HG03025 (cell line): ENCODE data around the gene SRSF3.
"Not testable (repeated sequence)": the region's sequence is repeated elsewhere in the genome, so short reads cannot be mapped to it uniquely, and the experiment has no call there.

Source experiments
- ATAC-seq: cut with Tn5 transposase; IDR thresholded peaks from one replicate; pipeline ENCODE4 v1.9.1; 2021; ENCODE audit warnings: mild to moderate bottlenecking, moderate library complexity; ENCODE audit not compliant: unreplicated experiment, low FRiP score

The SRSF3 gene

GRCh38 chr6:36603222-36604089, 9.3 kb downstream of the SRSF3 start:
- ATAC-seq = no peak

DNA sequence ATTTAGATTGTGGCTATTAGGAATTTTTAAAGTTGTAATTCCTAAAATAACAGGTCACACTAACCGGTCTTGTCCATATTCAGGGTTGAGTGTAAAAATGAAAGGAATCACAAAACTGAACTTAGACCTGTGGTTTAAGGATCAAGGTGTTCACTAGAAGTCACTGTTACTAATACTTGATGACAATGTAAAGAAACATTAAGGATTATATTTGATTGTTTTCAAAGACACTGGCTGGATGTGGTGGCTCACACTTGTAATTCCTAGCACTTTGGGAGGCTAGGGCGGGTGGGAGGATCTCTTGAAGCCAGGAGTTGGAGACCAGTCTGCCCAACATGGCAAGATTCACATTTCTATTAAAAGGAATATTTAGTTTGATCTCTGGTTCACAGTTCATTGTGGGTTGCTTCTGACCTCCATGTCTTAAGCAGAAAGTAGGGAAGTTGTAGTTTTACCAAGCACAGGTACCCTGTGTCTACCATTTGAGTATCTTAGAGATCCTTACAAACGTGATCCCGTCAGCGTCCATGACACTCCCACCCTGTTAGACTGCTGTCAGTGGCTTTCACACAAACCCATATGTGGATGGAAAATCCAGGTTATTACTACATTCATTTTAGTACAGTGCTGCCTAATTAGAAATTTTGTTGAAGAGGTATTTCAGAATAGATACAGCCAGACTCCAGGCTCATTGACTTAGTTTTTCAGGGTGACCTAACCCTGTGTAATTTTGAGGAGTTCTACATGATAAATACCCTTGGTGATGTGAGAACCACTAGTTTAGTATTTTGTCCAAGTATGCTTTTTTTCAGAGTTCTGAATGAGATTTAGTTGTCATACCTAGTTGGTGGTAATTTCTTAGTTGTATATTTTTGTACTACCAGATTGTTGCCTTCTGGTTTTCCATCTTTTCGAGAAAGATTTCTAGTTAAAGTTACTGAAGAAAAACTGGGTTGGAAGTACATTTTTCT, 10.2 kb downstream of the SRSF3 start:
- no peak for ATAC-seq

- ATAC-seq = no peak
These were observed 11.0 kb downstream of the SRSF3 start for GRCh38 chr6:36605143-36605542.

GRCh38 chr6:36605560-36606391, 11.6 kb downstream of the SRSF3 start:
- no peak for ATAC-seq

GRCh38 chr6:36607305-36607682, 13.1 kb downstream of the SRSF3 start:
- ATAC-seq = not testable (repeated sequence)

DNA sequence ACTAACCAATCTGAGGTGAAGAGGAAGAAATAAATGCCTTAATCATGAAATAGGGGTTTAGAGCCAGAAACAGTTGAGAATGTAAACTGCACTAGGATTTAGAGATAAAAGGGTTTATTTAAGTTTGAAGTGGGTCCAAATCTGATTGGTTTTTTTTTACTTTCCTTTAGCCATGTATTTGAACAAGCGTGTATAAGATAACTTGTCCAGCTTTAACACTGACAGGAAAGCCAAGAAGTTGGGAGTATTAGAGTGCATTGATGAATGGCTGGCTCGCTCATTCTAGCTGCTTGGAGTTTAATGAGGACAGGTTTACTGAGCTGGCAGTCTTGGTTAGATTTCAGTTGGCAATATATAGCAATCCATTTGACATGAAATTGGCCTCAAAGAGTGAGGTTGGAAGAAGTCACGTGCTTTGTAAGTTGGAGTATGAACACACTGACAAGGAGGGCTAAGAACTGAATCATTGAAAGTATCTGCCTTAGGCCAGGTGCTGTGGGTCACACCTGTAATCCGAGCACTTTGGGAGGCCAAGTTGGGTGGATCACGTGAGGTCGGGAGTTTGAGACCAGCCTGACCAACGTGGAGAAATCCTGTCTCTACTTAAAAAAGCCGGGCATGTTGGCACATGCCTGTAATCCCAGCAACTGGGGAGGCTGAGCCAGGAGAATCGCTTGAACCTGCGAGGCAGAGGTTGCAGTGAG, 13.7 kb downstream of the SRSF3 start:
- no peak for ATAC-seq

DNA sequence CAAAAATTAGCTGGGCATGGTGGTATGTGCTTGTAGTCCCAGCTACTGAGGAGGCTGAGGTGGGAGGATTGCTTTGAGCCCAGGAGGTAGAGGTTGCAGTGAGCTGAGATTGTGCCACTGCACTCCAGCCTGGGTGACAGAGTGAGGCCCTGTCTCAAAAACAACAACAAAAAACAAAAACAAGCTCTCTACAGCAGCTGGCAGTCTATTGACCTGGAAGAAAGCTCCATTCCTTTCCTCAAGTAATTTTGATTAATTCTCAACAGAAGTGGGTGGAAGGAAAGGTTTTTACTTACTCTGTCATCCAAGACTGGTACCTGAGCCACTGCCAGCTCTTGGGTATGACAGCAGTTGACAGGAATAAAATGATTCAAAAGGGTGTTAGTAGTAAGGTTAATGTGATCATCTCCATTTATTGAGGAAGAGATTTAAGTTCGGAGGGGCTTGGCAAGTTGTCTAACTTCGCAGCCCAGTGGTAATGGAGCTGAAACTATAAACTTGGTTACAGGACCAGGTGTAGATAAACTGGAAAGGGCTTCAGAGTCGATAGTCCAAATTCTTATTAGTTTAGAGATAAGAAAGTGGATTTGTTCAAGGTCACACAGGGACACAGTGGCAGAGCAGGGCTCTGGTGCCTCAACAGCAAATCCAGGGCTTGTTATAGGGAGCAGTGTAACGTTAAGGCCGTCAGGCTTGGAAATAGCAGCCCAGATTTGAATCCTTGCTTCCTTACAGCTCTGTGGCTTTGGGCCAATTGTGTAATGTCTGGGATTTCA, 14.8 kb downstream of the SRSF3 start:
- no peak for ATAC-seq

- ATAC-seq = no peak
These were observed 15.4 kb downstream of the SRSF3 start for GRCh38 chr6:36609582-36609981.

DNA sequence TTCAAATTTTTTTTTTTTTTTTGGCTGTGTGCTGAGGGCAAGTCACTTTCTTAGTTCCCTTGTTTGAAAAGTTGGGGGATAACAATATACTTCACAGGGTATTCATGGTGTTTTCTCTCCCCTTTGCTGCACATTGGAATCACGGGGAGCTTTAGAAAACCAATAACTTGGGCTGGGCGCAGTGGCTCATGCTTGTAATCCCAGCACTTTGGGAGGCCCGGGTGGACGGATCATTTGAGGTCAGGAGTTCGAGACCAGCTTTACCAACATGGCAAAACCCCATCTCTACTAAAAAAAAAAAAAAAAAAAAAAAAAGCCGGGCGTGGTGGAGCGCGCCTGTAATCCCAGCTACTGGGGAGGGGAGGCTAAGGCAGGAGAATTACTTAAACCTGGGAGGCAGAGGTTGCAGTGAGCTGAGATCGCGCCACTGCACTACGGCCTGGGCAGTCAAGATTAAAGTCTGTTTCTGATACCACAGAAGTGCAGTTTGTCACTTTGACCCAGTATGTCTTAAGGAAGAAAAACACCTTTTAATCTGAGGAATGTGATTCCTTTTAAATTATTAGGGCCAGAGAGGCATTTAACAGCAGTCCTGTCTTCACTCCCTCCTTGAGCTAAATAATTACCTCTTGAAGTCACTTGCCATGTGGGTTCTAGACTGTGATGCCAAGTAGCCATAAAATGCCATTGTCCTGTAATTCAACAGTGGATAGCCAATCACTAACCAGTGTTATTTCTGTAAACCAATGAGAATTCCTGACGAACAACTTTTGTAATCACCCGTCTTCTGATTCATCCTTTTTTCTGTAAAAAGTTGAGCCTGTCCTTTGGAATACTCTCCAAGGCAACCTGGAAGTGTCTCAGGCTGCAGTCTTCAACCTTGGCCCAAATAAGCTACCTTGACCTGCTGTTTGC, 16.1 kb downstream of the SRSF3 start:
- no peak for ATAC-seq

GRCh38 chr6:36610956-36611336, 16.8 kb downstream of the SRSF3 start:
- ATAC-seq = no peak

DNA sequence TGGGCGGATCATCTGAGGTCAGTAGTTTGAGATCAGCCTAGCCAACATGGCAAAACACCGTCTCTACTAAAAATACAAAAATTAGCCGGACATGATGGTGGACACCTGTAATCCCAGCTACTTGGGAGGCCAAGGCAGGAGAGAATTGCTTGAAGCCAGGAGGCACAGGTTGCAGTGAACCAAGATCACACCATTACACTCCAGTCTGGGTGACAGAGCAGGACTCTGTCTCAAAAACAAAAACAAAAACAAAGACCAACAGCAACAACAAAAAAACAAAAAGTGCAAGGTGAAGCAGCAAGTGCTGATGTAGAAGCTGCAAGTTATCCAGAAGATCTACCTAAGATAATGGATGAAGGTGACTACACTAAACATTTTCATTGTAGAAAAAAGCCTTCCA, 17.5 kb downstream of the SRSF3 start:
- not testable (repeated sequence) for ATAC-seq

DNA sequence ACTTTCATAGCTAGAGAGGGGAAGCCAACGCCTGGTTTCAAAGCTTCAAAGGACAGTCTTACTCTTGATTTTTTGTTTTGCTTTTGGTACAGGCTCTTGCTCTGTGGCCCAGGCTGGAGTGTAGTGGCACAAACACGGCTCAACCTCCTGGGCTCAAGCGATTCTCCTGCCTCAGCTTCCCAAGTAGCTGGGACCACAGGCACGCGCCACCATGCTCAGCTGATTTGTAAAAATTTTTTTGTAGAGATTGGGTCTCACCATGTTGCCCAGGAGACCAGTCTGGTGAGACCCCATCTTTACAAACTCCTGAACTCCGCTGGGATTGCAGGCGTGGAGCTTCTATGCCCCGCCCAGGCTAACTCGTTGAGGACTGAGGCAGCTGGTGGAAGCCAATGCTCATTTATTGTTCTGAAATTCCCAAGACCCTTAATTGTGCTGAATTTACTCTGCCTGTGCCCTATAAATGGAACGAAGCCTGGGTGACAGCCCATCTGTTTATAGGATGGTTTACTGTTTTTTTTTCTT, 18.0 kb downstream of the SRSF3 start:
- ATAC-seq = no peak

- no peak for ATAC-seq
These were observed 19.2 kb downstream of the SRSF3 start for GRCh38 chr6:36613200-36613995.

- no peak for ATAC-seq
These were observed 21.0 kb downstream of the SRSF3 start for GRCh38 chr6:36615018-36615761.

GRCh38 chr6:36616893-36617521, 22.8 kb downstream of the SRSF3 start:
- no peak for ATAC-seq
